ENCODE measurements around the gene STK32A.

STK32A gene

DNA sequence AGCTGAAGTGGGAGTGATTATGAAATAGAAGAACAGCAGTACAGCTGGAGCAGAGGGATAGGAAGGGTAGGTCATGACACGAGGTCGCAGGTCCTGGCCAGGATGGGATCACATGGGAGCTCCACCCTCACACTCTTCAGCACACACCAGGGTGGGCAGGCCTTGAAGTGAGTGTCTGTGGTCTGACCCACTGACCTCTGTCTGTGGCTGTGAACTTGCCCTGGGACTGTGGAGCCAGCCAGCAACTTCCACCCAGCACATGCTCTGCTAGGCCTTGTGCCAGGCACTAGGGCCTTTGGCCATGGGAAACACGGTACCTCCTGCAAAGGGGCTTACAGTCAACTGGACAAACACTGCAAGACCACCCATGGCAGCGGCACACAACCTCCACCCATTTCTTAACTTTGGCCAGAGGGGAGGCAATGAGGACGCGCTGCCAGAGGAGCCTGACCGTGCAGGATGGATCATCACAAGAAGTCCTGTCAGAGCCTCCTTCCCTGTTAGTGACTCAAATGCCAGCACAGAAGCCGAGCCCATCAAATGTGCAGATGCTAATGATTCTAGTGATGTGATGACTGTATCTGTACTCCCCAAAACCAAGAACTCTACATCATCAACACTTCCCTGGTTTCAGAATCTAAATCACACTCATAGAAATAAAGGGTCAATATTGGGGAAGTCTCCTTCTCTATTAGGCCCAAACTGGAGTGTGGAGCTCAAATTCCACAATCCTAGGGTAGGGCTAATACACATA is 161.4 kb downstream of the STK32A start:
- no peak for DNase-seq

DNA sequence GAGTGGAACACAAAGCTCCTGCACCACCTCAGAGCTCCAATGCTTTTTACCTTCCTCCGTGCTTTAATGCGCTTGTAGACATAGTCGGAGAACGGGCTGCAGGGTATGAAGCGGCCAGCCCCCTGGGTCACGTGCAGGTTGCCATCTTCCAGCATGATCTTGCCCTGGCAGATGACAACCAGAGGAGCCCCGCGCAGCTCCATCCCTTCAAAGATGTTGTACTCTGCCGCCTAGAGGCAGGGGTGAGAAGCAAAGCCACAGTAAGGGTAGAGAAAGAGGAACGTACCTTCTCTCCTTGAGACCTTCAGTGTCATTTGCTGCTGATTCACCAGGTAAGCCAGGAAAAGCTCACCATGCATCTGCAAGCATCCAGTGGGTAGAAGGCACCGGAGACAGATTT is 162.8 kb downstream of the STK32A start:
- DNase-seq: no peak

DNA sequence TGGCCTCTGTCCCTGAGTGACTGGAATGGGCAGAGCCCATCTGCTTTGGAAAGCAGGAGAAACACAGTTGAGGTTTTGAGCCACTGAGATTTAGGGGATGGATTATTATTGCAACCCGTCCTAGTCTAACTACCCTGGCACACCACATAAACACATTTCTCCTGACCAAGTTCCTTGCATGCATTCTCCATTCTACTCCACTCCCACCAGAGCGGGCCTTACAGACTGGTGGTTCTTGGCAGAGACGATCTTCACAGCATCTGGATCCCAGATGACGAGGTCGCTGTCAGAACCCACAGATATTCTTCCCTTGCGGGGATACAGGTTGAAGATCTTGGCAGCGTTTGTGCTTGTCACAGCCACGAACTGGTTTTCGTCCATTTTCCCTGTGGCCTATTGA is 164.0 kb downstream of the STK32A start:
- no peak for DNase-seq

DNA sequence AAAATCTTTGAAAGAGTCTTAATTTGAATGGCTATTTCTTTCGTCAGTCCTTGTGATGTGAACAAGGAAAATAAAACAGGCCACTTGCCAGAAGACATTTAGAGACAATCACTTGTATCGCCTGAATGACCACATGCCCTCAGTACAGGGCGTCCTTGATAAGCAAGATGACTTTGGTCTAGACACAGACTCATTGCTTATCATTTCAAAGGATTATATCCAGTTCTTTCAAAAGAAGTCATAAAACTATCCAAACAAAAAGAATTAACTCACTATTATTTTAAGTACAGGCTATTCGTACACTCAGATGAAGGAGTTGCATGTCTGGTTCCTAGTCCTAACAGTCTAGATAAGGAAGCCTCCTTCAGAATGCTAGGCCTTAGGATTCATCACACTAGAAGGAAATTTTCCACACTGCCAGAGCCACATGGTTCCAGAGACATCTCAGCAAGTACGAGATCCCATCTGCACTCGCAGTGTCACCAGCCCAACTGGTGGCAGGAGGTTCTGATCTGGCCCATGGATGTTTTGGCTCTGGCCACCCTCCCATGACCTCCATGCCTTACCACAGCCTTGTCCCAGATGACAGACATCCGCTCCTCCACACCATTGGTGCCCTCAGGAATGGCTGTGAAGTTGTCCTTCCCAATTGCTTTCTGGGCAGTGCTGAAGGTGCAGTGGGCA is 165.4 kb downstream of the STK32A start:
- DNase-seq: no peak

DNA sequence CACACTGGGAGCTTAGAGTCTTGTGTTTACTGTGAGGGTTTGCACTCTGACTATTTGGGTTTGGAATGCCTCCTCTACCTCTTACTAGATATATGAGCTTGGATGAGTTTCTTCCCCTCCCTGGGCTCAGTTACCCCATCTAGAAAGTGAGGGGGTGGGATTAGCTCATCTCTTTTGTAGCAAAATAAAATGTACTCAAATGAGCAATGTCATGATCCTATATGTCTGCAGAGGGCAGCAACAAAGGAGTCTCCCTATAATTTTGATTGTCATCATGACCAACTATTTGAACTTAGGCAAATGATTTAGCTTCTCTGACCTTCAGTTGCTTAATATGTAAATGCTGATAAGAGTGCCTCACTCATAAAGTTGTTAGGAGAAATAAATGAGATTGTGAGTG is 166.1 kb downstream of the STK32A start:
- DNase-seq: no peak

DNA sequence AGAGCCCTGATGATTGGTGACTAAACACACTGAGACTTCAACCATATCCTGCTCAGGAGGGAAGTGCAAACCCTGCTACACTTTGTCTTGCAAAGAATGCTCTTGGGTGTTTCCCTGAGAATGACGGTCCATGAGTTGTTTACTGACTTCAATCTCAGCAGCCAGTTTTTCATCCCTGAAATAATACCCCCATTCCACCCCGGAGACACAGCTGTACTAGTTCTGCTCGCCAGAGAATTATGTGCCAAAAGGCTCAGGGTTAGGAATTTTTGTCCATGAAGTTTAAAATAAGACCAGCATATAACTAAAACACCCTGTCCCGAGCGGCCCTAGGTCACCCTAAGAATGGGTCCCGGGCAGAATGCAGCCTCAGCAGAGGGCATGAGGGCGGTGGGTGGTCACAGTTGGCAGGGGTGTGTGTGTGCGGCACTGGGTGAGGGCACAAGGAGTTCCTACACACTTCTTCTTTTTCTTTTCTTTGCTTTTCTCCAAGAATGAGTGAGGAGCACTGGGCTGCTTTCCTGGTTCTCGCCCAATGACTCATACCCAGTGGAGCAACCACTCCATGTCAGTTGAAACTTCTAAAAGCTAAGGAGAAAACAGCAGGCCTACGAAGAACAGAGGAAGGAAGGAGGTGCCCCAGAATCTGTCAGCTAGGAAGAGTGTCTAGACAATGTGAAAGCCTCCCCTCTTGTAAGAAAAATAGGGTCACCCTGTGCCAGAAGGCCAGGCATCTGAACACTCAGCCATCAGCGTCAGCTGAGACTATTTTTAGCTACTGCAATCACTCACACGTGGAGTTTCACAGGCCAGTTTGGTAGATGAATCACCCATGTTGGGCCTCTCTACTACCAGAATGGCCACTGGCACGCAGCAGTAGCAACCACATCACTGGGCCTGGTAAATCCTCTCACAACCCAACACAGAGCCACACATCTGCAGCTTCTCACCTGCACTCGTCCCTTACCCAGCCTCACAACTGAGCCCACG is 169.1 kb downstream of the STK32A start:
- DNase-seq: no peak

DNA sequence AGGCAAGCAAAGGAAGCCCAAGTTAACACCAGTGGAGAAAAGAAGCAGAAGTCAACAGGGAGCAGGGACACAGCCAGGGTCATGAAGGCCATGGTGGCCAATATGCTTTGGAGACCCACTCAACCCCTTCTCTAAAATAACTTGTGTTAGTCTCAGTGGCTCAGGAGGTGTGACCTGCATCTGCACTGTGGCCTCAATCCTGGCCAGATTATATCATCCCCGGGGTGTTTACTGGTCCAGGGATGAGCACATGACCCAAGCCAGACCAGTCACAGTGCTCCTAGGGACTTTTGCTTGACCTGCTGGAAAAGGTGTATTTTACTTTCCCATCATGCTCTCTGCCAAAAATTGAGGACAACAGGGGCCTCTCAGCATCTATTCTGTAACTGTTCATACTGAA is 169.9 kb downstream of the STK32A start:
- no peak for DNase-seq

DNA sequence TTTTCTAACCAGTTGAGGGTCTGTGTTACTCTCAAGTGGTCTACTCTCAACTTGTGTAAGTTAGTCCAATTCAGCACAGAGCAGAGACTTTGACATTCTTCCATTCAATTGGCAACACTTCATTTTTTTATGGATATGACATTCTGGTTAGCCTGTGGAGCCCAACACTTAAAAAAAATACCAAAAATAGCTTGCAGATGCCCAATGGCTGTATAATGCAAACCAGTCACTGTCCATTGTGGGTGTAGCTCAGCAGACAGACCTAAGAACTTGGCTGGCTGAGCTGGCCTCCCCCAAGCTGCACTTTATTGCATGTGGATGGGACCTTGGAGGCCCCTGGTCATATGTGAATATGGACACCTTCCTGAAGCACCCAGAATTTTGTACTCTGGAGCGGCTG is 171.8 kb downstream of the STK32A start:
- no peak for DNase-seq

DNA sequence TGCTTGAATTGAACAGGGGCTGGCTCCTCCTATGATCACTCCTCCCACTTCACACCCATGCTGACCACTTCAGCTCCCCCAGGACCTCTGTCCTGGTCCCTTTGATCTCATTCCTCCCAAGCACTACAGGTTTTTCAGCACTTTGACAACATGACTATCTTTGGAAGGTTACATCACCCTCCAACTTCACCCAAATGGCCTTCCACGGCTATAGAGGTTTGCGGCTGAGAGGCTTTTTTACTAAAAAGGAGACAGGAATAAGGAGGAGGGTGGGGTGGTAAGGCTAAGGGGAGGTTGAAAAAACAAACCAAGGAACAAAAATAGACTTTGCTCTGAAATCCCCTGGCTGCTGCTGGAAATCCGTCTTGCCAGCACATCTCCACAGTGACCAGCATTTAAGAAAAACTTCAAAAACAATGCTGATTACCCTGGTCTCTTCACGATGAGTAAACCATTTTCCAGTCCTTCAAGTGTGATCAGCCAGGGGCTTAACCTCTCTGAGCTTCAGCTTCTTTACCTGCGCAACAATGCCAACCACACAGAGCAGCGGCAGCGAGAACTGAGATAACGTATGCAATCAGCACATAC is 172.4 kb downstream of the STK32A start:
- DNase-seq: no peak

DNA sequence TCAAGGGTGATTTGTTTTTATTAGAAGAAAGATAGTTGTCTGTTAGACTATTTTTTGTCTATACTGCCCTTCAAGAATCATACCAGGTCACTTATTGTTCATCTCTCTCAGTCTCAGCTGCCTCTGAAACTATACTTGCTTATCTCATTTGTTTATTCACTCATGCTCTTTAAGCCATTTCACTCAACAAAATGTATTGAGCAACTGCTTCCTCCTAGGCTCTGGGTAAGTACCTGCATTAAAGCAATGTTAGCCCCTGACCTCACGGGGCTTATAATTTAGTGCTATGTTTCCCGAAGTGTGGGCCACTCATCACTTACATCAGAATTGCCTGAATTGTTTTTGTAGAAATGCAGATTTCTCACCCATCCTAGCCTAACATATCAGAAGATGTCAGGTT is 174.2 kb downstream of the STK32A start:
- DNase-seq: no peak

DNA sequence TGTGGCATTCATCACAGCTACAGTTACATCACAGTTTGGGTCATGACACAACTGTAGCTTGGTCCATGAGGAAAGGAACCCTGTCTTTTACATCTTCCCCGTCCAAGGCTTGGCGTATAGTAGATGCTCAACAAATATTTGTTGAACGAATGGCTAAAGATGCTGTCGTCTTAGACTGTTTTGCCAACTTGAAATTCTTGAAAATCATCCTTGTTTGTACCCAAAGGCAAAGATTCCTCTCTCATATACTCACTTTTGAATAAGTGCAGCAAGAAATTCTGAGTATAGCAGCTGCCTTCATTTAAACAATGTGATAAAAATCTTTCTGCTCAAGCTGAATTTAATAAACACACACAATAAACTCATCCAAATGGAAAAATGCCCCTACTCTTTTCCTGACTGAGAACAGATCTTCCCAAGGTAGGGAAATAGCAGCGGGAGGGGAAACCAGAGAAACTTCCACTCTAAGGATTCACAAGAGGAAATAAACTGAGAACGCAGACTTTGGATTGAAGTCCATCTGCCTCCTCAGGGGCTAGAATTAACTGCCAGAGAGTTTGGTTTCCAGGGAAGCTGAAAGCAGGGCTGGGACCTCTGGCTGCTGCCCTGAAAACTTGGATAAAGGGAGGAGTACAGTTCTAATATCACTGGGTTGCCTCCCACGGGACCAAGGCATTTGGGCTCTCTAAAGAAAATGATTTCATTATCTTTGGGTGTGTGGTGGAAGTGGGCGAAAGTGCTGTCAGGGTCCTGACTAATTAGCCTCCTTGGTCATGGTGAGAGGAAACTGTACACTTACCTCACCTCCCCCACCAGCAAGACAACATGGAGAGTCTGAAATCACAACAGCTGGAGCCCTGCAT is 175.9 kb downstream of the STK32A start:
- no peak for DNase-seq

DNA sequence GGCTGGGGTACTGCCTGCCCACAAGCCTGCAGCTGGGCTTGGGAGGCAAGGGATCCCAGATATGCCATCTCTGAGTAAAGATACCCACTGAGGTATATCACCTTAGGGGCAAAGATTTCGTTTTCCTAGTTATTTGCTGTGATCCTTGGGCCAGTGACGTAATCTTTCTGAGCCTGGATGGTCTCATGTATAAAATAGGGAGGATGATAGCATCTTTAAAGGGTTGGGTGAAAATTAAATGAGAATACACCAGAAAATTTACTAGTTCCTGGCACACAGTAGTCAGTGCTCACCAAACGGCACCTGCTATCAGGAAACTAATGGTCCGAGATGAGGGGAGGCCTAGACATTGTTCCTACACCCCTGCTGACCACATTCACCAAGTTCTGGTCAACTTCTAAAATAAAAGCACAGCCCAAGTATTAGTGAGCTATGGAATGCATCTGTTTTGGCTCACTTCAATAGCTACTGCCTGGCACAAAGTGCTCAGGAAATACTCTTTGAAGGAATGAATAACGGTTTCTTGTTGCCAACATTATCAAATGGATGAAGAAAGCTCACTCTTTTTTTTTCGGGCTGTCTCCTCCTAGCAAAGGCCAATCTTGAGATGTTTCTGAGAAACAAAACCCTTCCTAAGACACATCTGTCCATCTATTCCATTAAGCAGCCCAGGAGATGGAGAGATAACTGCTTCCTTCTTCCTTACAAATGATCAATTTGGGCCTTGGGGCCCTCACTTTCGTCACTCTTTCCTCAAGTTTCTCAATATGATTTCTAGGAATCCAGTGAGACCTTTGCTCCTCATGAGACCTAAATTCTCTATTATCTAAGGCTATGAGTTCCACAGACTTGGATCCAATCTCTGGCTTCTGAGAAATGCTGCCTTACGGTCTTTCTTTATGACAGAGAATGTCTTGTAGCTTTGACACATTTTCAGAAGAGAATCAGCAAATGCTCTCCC is 176.8 kb downstream of the STK32A start:
- no peak for DNase-seq

DNA sequence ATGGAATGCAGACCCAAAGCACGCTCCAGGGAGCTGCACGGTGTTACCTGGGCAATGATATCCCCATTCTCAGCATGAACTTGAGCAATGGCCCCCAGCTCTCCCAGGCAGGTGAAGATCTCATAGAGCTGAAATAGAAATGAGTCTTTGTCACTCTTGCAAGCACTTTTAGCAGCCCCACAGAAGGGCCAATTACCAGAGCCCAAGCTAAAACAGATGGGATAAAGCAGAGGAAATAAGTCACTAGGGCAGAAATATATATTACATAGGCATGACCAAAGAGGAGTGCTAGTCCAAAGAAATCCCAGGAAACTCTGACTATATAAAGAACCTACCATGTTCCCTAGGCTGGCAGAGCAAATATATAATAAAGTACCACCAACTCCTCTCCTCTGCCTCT is 177.7 kb downstream of the STK32A start:
- no peak for DNase-seq

DNA sequence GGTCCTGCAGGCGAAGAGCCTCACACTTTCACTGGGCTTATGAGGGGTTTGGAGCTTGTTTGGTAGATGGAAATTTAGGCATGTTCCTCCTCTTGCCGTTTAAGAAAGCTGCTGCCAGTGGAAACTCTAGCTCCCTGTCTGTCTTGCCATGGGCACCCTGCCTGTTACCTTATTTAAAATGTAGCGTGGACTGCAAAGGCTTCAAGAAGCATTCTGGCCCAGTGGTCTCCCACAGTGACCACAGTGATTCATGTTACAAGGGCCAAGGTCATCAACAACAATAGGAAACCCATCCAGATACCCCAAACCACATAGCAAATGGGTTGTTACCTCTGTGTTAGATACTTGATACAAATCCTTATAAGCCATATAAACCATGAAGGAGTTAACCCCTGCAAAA is 178.4 kb downstream of the STK32A start:
- no peak for DNase-seq

DNA sequence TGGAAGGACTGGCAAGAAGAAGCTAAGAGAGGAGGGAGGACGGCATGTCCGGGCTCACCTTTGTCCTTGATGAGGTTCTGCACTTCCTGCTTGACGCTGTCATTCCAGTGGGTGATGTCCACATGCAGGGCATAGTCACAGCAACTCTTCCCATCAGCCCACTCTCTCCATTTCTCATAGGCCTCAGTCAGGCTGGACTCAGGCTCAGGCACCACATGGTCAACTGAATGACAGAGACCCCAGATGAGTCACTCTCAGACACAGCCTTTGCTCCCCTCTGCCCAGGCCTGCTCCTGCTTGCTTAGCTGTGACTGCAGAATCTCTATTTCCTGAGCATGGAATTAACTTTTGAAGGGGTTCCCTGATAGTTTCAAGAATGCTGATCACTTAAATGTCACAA is 180.8 kb downstream of the STK32A start:
- no peak for DNase-seq

DNA sequence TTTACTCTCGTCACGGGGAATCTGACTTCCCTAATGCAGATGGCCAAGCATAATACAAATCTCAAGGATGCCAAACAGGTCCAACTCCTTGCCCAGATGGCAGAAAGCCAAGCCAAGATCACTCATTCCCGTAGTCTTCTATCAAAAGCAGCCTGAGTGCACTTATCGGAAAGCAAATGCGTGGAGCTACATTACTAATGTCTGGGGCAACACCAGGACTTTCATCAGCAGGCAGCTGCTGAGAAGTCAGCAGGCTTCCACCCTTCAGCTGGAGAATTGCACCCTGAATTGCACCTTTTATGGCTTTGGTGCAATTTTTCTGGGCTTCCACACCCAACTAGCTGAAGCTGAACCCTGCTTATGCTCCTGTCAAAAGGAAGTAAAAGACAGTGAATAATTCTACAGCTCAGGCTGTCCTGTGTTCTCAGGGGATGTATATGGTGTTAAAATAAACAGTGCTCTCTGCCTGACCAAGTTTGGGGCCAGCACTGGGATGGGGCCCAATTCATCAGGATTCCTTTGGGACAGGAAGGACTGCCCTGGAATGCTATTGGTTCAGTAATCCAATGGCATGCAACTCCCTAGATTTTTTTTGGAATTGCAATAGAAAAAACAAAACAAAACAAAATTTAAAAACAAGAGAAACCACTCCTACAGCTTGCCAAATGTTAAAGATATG is 182.4 kb downstream of the STK32A start:
- no peak for DNase-seq

DNA sequence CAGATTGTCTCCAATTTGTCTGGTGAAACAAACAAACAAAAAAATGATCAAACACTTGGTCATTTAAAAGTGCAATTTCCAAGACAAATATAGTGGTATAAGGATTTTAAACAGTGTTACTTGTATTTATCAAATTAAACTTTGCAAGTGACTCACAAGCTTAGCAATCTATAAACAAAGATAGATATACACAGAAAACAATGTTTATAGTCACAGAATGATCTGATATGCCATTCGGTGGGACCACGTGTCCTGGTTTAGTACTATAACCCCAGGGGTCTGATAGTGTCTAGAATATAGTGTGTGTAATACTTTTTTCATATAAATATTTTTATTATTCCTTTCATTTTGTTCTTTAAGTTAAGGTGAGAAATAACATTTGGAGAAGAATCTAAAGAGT is 183.8 kb downstream of the STK32A start:
- no peak for DNase-seq

DNA sequence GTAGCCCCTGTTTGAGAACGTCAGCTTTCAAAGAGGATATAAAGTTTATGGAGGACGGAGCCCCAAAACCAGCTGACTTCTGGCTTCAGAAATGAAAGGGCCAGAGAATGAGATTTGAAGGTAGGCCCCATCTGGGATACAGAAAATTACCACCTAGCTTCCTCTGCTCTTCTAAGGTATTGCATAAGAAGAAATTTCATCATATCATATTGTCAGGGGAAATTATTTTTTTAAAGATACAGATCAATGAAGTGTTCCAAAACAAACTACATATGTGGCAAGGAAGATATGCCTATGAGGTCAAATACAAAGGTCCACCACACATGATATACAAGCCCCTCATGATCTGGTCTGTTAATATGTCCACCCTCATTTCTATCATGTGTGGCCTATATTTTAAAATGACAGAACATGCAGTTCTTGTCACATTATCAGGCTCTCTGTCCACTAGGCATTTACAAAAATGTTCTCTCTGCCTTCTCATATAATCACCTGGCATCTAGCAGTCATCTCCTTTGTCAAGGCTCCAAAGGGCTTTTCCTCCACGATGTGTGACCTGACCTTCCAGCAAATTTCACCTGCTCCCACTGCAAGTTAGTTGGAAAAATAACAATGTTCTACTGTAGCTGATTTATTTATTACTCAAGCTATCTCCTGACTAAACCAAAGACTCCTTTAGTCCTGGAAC is 192.0 kb downstream of the STK32A start:
- DNase-seq: no peak

DNA sequence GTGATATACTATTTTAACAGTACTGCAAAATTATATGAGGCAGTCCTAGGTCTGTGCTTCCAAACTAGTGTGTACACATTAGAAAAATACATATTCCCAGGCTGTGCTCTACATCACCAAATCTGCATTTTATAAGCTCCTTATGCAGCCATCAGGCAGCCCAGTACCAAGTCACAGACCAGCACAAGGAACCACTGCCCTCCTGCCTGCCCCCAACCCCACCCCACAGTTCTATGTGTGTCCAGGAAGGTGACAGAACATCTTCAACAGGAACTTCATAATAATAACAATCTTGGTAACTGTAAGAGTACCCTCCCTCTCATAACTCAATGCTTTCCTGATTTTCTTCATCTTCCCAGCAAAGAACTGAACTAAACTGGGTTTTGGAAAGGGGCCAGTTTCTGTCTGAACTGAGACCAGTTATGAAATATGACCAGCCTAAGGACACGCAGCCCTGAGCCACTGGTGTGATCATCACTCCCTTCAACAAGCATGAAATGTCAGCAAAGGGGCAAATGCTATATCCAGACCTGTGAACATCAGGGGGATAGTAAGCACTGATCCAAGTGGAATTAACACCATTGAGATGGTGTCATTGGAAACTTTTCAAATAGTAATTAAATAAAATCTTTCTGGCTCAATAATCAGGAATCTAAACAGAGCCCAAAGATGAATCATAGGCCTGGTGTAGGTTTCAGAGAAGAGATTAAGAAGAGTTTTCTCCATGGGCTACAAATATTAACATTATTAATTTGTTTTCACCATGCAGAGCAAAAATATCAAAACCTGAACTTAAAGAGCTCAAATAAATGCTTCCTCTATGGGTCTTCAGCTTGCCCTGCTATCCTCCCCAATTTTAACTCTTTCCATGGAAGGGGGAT is 192.9 kb downstream of the STK32A start:
- no peak for DNase-seq

All from CD4-positive, alpha-beta T cell treated with Interleukin-17A for 1 hour (primary cell).